ENCODE data around the gene HYAL2.

HYAL2 gene, protein sequence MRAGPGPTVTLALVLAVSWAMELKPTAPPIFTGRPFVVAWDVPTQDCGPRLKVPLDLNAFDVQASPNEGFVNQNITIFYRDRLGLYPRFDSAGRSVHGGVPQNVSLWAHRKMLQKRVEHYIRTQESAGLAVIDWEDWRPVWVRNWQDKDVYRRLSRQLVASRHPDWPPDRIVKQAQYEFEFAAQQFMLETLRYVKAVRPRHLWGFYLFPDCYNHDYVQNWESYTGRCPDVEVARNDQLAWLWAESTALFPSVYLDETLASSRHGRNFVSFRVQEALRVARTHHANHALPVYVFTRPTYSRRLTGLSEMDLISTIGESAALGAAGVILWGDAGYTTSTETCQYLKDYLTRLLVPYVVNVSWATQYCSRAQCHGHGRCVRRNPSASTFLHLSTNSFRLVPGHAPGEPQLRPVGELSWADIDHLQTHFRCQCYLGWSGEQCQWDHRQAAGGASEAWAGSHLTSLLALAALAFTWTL

DNA sequence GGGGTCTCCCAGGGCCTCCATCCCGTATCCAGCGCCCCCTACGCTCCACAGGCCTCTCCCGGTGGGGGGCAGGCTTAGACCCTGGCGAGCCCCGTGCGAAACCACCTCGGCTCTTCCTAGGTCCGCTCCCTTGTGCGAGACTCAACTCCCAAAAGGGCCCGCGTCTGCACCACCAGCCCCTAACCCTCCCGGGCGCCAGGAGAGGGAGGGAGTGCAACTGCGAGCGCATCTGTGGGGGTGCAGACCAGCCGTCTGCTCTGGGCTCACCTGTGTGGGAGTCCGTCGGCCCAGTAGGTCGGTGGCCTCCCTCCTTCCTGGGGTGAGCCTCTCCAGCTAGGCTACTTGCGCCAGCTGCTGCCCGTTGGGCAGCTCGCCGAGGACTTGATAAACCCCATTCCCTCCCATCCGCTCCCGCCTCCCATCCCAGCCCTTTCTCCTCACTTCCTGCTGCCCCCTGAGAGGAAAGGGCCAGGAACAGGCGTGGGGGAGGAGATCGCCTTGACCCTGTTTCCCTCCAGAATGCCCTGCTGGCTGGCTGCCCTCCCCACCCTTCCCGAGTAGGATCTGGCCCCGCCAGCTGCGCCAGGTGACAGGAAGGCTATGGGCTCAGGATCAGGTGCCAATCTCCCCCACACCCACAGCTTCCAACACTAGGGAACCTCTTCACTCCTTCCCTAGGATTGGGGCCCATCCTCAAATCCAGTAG is at the start of gene HYAL2:
TSS of gene HYAL2 (minus strand) at position 360 of the 706 bp plus-strand sequence. CDS start 2,256 bp downstream, outside the sequence.
- DNase-seq: no peak

DNA sequence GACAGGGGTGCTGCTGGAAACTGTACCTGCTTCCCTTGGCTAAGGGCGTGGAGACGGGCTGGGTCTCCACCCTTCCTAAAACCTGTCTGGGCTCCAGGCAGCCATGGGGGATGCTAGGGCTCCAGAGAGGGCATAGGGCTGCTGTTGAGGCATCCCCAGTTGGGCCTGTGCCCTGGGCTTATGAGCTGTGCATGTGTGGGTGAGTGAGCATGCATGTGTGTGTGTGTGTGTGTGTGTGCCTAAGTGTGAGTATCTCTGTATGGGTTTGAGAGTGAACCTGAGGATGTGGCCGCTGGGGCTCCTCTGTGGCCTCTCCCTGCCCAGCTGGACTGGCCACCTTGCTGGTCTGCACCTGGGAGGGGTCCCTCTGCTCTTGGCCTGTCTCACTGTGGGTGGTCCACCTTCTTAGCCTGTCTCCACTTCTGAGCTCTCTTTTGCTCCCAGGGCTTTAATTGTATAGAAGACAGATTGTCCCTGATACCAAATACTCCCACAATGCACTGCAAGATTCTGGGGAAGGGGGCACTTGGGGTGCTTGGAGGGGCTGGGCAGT is 48.7 kb upstream of the HYAL2 start:
- DNase-seq: no peak

DNA sequence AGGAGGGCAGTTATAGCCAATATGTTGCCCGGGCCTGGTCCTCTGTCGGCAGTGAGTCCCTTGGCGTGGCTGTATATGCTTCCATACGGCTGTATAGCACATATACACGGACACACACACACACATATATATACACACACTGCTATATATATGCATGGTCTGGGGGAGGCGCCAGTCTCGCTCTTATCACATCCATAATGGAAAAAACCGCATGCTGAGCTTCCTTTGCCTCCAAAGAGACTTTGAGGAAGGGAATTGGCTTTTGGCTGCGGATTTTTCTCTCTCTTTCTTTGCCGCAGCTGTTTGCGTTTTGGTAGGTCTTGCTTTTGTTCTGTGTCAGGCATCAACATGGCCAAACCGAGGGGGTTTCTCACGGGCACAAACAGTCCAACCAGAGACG is 48.0 kb upstream of the HYAL2 start:
- no peak for DNase-seq

DNA sequence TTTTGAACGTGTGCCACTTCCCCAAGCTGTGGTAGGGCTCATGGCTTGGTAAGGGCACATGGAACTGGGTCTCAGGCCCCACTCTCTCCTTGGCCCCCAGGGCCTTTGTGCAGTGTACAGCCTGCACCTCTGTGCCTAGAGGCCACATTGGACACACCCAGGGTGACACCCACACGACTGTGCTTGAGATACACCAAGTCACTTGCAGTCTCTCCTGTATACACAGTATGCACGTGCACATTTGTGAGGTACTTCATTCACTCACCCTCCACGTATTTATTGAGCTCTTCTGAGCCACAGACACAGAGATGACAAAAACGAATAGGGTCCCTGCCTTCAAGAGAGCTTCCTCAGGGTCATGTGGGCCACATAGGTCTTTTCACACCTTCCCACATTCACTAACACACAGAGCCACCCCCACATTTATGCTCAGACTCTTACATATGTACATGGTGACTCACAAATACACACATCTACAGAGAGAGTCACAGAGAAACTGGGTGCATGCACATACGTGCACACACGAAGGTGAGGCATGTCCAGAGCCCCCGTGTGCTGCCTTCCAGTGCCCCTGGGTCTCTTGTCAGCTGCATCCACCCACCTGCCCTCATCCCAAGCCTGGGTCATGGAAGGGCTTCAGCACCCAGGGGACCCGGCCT is 46.6 kb upstream of the HYAL2 start:
- DNase-seq: no peak

DNA sequence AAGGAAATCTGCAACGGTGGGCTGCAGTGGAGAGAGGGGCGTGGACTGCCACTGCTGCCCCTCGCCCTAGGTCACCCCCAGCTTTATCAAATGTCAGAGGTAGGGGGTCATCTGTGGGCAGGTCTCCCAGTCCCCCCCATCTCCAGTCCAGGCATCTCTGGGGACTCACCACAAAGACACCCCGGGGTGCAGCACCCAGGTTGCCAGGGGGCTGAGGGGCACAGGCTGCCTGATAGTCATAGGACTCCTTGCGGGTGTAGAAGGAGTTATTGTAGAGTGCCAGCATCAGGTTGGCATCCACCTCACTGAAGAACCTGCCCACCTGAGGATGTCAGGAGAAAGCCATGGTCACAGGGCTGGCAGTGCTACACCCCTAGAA is 43.3 kb upstream of the HYAL2 start:
- DNase-seq: no peak

DNA sequence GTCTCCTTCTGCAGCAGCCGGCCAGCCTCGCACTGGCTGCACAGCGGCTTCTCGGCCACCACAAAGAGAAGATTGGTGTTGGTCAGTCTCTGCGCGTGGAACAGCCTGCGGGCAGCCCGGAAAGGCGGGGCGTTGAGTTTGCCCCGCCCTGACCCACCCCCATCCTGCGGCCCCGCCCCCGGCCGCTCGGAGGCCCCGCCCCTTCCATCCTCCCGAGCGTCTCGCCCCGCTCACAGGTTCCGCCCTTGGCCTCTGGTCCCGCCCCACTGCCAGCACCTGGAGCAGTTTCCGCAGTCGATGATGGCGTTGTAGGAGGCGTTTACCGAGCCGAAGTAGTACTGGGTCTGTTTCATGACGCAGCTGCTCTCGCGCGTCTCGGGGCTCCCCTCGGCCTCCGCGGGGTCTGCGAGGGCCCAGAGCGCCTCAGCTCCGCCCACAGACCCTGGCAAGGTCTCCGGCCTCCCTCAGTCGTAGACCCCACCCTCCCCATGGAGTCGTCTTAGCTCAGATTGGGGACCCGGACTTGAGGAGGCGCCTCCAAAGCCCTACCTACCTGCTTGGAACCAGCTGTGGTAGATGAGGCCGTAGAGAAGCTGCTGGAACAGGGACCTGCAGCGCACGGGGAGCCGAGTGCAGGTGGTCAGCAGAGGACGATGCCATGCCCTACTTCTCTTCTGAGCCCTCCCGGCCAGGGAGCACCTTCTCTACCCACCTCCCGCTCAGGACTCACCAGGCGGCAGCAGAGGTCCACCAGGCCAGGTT is 42.7 kb upstream of the HYAL2 start:
- peak in 1 of 2 donors; percentile 63 for DNase-seq

DNA sequence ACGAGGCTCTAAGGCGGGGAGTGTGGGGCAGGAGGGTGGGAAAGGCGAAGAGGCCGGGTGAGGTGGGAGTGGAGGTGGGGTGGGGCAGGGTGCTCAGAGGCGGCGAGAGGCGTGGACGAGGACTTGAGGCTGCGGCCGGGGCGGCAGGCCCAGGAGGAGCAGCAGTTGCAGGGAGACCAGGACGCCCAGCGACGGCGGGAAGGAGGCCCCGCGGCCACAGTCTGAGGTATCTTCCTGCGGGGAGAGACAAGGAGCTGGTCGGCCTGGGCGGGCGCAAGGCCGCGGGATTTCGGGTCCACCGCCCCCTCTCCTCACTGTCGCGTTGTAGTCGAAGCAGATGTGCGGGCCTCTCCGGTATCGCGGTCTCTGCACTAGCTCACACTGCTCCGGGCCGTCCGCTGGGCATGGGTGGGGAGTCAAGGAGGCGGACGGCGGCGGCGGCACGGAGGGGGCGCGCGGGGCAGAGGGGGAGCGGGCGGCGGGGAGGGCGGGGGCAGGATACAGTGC is 42.1 kb upstream of the HYAL2 start:
- no peak for DNase-seq

DNA sequence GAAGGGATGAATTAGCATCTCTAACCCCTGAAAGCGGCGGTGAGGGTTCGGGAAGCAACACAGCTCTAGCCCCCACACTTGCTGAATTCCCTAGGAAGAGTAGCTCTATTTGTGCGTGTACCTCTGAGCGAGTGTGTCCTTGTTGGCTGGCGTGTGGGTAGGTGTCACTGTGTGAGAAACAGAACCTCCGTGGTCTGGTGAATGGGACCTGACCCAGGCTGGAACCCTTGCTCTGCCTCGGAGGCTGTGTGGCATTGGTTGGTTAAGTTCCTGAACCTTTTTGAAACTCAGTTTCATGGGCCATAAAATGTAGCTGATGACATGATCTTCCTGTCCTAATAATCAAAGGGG is 37.2 kb upstream of the HYAL2 start:
- DNase-seq: no peak

DNA sequence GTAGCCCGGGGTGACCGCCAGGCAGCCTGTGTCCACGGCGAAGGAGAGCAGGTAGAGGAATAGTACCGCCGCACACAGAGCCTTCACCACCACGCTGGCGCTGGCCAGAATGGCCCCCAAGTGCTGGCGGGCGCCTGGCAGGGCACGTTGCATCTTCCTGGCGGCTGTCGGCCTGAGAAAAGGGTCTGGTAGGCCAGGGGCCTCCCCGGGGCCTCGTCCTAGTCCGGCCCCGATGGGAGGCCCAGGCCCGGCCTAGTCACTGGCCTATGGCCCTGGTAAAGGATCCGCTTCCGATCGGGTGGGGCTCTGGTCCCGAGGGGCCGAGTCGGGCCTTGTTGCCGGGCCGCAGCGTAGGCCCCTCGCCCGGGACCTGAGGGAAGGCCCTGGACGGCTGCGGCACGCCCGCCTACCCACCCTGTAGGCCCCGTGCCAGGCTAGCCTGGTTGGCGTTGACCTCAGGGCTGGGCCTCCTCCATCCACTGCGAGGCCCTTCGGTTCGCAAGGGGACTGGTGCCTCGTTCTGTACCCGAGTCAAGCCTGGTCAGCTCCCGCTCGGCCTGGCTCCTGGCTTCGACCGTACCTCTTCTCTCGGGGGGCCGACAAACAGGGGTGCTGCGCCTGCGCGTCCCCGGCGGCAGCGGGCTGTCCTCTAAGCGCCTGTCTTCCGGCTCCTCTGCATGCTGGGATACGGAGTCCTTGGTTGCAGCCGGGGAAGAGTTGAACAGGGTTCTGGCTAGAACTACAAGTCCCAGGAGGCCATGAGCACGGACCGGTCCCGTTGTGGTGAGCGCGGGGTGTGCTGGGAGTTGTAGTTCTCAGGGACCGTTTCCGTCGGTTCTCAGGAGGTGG is 36.6 kb upstream of the HYAL2 start, which contains the start of gene TMEM115:
TSS of gene TMEM115 (minus strand) at position 611 of the 849 bp plus-strand sequence. CDS start at position 153, 458 bp downstream.
- peak; percentile 99 to 100 for DNase-seq

DNA sequence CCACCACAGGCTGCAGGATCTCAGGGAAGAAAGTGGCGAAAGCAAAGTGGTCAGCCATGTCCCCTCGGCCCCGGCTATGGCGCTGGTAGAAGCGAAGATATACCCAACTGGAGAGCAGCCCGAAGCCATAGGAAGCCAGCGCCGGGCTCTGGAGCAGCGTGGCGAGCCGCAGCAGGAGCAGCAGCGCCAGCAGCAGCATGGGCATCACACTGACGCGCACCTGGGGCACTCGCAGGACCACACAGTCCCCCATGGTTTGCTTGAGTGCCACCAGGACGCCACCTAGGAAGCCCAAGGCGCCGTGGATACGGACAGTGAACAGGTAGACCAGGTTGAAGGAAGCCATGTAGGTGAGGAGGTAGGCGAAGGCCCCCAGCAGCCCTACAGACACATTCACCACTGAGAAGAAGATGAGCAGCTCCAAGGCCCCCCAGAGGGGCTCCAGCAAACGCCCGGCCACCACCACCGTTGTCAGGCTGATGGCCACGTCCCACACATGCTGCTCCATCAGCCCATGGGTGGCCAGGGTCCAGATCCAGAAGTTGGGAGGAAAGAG is 35.9 kb upstream of the HYAL2 start:
- DNase-seq: no peak

DNA sequence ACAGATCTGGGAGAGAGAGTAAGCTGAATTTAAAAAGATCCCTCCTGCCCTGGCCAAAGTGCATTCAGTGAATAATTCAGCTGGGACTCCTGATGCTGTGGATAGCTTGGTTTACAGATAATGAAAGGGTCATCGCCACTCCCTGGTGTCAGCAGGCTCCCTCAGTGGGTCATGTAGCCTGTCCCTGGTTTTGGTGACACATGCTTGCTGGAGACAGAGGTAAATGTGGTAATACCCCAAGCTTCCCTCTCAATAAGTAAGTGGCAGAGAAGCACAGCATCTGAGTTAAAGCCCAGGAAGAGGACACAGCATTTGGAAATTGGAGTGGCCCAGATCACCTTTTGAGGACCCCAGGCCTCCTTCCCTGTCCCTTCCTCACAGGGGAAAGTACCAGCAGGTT is 34.9 kb upstream of the HYAL2 start:
- DNase-seq: no peak

DNA sequence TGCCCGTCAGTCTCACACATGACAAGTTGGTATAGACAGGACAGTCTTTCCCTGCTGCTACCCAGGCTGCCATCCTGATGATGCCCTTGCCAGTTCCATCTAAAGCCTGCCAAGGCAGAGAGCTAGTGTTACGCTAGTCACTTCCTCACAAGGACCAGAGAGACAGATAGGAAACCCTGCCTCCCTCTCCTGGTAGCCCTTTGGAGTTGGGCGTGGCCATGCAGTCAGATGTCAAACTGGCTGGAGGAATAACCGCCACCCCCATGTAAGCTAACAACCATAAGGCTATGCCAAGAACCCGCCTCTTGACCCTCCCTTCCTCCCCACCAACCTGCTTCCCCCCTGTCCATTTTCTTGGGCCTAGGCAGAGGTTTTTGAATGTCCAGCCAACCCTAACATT is 34.0 kb upstream of the HYAL2 start:
- DNase-seq: no peak

DNA sequence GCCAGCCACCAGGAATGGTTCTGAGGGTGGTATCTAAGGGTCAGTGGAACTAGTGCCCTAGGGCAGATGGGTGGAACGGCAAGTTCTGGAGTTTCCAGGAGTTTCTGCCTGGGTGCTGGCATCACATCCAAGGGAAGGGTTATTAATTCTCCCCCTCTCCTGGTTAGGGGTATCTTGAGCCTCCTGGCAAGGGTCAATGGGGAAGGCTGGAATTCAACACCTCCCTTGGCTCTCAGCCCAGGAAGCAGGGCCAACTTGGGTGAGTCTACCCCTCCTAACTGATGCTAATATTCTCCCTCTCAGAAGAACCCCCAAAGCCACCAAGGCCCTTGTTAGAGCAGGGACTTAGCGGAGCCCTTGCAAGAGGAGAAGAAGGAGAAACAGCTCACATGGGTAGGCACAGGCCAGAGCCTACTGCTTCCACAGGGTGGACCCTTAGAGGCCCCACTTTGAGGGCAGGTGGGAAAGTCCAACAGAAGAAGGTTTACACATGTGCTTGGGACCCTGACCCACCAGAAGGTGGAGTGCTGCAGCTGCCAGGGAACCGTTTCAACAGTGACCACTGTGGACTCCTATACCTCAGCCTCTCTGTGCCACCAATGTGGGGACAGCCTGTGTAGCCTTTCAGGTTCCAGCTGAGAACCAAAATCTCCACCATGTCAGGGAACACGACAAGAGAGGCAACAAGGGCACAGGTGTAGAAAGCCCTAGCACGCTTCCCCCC is 33.4 kb upstream of the HYAL2 start:
- no peak for DNase-seq

DNA sequence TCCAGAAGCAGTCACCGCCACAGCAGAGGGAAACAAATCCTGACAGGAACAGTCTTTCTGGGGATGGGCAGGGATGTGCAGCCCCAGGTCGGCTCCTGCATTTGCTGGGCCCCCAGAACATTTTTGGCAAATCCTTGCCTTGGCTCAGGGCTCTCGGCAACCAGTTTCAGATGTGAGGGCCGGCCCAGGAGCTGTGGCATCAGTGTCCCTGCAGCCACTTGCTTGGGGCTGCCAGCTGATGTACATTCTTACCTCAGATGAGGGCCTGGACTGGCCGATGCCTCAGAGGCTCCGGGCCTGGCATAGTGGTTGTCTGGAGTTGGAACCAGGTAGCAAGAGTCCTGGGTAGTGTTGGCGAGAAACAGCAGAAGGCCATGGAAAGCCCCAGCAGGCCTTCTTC is 32.3 kb upstream of the HYAL2 start:
- DNase-seq: no peak

DNA sequence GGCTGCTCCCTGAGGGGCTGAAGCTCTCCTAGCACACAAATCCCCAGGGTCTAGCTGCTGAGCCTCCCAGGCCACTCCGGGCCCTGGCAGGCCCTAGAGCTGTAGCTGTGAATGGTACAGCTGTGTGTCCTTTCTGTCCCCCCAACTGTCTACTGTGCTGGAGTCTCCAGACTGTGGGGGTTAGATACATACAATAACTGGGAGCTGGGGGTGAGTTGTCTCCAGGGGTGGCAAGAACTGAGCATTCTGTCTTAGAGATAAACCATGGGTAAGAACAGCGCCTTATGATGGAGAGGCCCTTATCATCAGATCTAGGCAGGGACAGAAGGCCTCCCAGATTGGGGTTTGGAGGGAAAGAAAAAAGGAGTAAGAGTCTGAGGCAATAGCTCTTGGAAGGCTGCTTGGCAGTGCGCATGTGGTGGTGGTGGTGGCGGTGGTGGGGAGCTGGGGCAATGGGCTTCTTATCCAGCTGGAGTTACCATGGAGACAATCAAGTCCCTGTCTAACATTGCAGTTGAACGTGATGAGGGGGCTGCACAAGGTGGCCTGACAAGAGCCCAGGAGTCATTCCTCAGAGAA is 31.7 kb upstream of the HYAL2 start:
- no peak for DNase-seq

DNA sequence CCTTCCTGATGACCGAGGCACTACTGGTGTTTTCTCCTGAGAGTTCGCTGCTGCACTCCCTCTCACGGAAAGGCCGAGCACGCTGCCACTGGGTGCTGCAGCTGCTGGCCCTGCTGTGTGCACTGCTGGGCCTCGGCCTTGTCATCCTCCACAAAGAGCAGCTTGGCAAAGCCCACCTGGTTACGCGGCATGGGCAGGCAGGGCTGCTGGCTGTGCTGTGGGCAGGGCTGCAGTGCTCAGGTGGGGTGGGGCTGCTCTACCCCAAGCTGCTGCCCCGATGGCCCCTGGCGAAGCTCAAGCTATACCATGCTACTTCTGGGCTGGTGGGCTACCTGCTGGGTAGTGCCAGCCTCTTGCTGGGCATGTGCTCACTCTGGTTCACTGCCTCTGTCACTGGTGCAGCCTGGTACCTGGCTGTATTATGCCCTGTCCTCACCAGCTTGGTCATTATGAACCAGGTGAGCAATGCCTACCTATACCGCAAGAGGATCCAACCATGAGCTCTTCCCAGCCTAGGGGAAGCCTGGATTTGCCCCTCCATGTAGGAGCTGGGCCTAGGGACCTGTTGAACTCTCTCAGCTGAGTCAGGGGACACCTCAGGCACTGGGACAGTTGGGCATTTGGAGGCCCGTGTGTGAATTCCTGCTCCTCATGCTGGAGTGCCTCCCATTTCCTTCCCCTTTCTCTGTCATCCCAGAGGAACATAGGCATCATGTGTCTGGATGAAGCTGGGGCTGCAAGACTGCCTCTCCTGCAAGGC is 30.9 kb upstream of the HYAL2 start:
- DNase-seq: no peak

DNA sequence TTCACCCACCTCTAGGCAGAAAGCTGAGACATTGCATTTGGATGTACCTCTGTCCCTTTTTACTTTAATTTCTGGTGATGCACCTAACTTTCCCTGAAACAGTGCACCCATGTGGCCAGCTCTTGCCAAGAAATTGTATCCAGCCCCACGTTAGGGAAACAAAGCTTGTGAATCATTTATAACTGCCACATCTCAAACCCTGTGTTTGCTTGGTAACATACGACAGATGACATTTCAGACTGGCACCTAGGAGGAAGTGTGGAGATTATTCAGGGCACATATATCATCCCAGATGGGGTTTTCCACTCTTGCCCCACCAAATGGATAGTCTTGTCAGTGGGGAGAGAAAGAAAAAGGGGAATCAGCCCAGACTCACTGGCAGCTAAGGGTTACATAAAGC is 30.2 kb upstream of the HYAL2 start:
- DNase-seq: no peak

DNA sequence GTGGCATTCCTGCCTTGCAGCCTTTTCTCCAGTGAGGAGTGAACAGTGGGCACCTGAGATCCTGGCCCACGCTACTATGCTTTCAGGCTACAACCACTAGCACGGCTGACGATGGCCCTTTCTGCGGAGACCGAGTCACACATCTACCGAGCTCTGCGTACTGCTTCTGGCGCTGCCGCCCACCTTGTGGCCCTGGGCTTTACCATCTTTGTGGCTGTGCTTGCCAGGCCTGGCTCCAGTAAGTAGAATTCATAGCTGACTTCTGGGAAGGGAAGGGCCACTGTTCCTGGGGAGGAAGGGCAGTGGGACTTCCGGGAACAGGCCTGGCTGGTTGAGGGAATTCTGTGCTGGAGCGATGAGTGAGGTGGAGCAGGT is 28.8 kb upstream of the HYAL2 start:
- no peak for DNase-seq
